ENCODE results near the gene POU6F2.

POU6F2 gene

DNA sequence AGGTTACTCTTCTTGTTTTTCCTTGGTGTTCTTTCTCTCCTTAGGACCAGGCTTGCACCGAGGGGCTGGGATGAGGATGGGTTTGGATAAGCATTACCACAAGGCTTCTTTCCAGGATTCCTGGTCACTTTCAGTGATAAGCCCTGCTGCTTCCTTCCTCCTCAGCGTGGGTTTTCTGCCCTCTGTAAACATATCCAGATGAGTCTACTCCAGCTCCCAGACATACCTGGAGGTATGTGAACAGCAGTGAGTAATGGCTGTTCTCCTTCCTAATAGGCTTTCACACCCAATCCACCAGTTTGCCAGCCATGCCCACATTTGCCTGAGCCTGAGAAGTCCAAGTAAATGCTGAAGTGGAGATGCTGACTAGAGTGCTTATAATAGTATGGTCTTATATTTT lies 358.7 kb downstream of the POU6F2 start:
- no peak overlapping the region for H2AFZ ChIP-seq (ENCODE audit: low read length)
- H3K27ac ChIP-seq (ENCODE audit: low read length): no peak overlapping the region
- no peak for TF ChIP-seq EZH2phosphoT487 (IDR thresholded peaks at IDR 0.05; ENCODE audit: low read length)
- TF ChIP-seq EZH2 (optimal IDR thresholded peaks at IDR 0.05; ENCODE audit: low read depth, low read length): no peak
- TF ChIP-seq, protein P1, sequence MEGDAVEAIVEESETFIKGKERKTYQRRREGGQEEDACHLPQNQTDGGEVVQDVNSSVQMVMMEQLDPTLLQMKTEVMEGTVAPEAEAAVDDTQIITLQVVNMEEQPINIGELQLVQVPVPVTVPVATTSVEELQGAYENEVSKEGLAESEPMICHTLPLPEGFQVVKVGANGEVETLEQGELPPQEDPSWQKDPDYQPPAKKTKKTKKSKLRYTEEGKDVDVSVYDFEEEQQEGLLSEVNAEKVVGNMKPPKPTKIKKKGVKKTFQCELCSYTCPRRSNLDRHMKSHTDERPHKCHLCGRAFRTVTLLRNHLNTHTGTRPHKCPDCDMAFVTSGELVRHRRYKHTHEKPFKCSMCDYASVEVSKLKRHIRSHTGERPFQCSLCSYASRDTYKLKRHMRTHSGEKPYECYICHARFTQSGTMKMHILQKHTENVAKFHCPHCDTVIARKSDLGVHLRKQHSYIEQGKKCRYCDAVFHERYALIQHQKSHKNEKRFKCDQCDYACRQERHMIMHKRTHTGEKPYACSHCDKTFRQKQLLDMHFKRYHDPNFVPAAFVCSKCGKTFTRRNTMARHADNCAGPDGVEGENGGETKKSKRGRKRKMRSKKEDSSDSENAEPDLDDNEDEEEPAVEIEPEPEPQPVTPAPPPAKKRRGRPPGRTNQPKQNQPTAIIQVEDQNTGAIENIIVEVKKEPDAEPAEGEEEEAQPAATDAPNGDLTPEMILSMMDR (IDR thresholded peaks at IDR 0.05; ENCODE audit: low read length): no peak
- no peak overlapping the region for H3K4me3 ChIP-seq (ENCODE audit: low read length)
- no peak overlapping the region for H3K9ac ChIP-seq (ENCODE audit: low read length)
- H3K9me3 ChIP-seq (replicated peaks; ENCODE audit: insufficient read depth, low read length): no peaks in the 10 kb centered on the region
- H3K36me3 ChIP-seq (replicated peaks; ENCODE audit: insufficient read depth, low read length): no peaks in the 10 kb centered on the region
- H3K4me1 ChIP-seq (ENCODE audit: low read length): no peaks in the 10 kb centered on the region
- no peak overlapping the region for H3K4me2 ChIP-seq (ENCODE audit: low read depth, low read length)
- no peaks in the 10 kb centered on the region for H3K9me2 ChIP-seq (replicated peaks; ENCODE audit: insufficient read depth, low read length)
- no peak for DNase-seq
- no peaks in the 10 kb centered on the region for H3K27me3 ChIP-seq (replicated peaks; ENCODE audit: insufficient read depth, low read length)
- no peaks in the 10 kb centered on the region for H3F3A ChIP-seq (ENCODE audit: insufficient read depth, low read length)
- H4K20me1 ChIP-seq (ENCODE audit: insufficient read depth, low read length): no peaks in the 10 kb centered on the region
- no peaks in the 10 kb centered on the region for H3K79me2 ChIP-seq (ENCODE audit: low read length)

DNA sequence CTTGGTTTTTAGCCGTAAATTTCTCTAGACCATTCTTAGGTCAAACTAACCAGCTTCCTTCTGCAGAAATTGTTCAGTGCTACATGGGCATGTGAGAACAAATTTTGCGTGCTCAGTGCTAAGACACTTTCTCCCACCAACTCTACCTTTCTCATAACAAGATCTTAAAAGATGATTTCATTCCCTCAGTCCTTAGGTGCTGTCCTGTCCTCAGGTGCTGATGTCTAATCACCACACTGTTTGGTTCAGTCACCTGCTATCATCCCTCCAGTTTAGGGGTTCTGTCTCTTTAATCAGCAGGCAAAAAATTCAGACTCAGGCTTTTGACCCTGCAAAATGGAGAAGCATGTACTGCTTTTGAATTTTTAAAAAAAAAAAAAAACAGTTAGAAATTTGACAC lies 361.0 kb downstream of the POU6F2 start:
- Histone ChIP-seq H3K4me2 (ENCODE audit: low read depth, low read length) (no peak overlapping the region), H3K27ac (ENCODE audit: low read length) (no peak overlapping the region), H3K79me2 (ENCODE audit: low read length) (no peaks in the 10 kb centered on the region), H3K4me3 (ENCODE audit: low read length) (no peak overlapping the region), H3K9me3 (replicated peaks; ENCODE audit: insufficient read depth, low read length) (no peaks in the 10 kb centered on the region), H3K9me2 (replicated peaks; ENCODE audit: insufficient read depth, low read length) (no peaks in the 10 kb centered on the region), H3K9ac (ENCODE audit: low read length) (no peak overlapping the region), H3F3A (ENCODE audit: insufficient read depth, low read length) (no peaks in the 10 kb centered on the region), H4K20me1 (ENCODE audit: insufficient read depth, low read length) (no peaks in the 10 kb centered on the region), H3K36me3 (replicated peaks; ENCODE audit: insufficient read depth, low read length) (no peaks in the 10 kb centered on the region), H2AFZ (ENCODE audit: low read length) (no peak overlapping the region), H3K27me3 (replicated peaks; ENCODE audit: insufficient read depth, low read length) (no peaks in the 10 kb centered on the region), H3K4me1 (ENCODE audit: low read length) (no peaks in the 10 kb centered on the region)
- TF ChIP-seq, protein P1 (IDR thresholded peaks at IDR 0.05; ENCODE audit: low read length): no peak
- no peak for TF ChIP-seq EZH2phosphoT487 (IDR thresholded peaks at IDR 0.05; ENCODE audit: low read length)
- TF ChIP-seq EZH2 (optimal IDR thresholded peaks at IDR 0.05; ENCODE audit: low read depth, low read length): no peak
- no peak for DNase-seq

DNA sequence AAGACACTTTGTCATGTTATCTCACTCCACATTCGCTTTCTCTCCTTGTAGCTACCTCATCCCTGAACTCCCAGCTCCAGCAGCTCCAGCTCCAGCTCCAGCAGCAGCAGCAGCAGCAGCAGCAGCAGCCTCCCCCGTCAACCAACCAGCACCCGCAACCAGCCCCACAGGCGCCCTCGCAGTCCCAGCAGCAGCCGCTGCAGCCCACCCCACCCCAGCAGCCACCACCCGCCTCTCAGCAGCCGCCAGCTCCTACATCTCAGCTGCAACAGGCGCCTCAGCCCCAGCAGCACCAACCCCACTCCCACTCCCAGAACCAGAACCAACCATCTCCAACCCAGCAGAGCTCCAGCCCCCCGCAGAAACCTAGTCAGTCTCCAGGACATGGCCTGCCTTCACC lies 361.9 kb downstream of the POU6F2 start:
- Histone ChIP-seq H3K4me1 (ENCODE audit: low read length) (no peaks in the 10 kb centered on the region), H3K36me3 (replicated peaks; ENCODE audit: insufficient read depth, low read length) (no peaks in the 10 kb centered on the region), H3K4me3 (ENCODE audit: low read length) (no peak overlapping the region), H3K27ac (ENCODE audit: low read length) (no peak overlapping the region), H3K9me3 (replicated peaks; ENCODE audit: insufficient read depth, low read length) (no peaks in the 10 kb centered on the region), H3K9me2 (replicated peaks; ENCODE audit: insufficient read depth, low read length) (no peaks in the 10 kb centered on the region), H2AFZ (ENCODE audit: low read length) (no peak overlapping the region), H3K27me3 (replicated peaks; ENCODE audit: insufficient read depth, low read length) (no peaks in the 10 kb centered on the region), H4K20me1 (ENCODE audit: insufficient read depth, low read length) (no peaks in the 10 kb centered on the region), H3K9ac (ENCODE audit: low read length) (no peak overlapping the region), H3K79me2 (ENCODE audit: low read length) (no peaks in the 10 kb centered on the region), H3K4me2 (ENCODE audit: low read depth, low read length) (no peak overlapping the region), H3F3A (ENCODE audit: insufficient read depth, low read length) (no peaks in the 10 kb centered on the region)
- TF ChIP-seq, protein P1 (IDR thresholded peaks at IDR 0.05; ENCODE audit: low read length): no peak
- TF ChIP-seq EZH2 (optimal IDR thresholded peaks at IDR 0.05; ENCODE audit: low read depth, low read length): no peak
- TF ChIP-seq EZH2phosphoT487 (IDR thresholded peaks at IDR 0.05; ENCODE audit: low read length): no peak
- no peak for DNase-seq
